Ishikawa (cell line): ENCODE data around the gene TMEM8B.
A peak's percentile ranks its signal among the peaks of the same experiment; 100 is the strongest.

Experiments
- CEBPB ChIP-seq: IDR thresholded peaks from 2 replicates; pipeline ENCODE4 v1.6.1; 2012
- EGR1 ChIP-seq: IDR thresholded peaks from 2 replicates; pipeline ENCODE4 v1.6.1; 2012
- EP300 ChIP-seq: IDR thresholded peaks from 2 replicates; pipeline ENCODE4 v1.6.1; 2012; ENCODE audit warnings: borderline replicate concordance
- FOXM1 ChIP-seq: IDR thresholded peaks from 2 replicates; pipeline ENCODE4 v1.6.1; 2012; ENCODE audit warnings: low read depth, borderline replicate concordance
- MAX ChIP-seq: IDR thresholded peaks from 2 replicates; pipeline ENCODE4 v1.6.1; 2012
- NFIC ChIP-seq: IDR thresholded peaks from 2 replicates; pipeline ENCODE4 v1.6.1; 2012
- RAD21 ChIP-seq: IDR thresholded peaks from 2 replicates; pipeline ENCODE4 v1.6.1; 2012; ENCODE audit warnings: low read depth
- REST ChIP-seq: IDR thresholded peaks from 2 replicates; pipeline ENCODE4 v1.6.1; 2012; ENCODE audit warnings: low read depth, mild to moderate bottlenecking
- TAF1 ChIP-seq: IDR thresholded peaks from 2 replicates; pipeline ENCODE4 v1.6.1; 2012; ENCODE audit warnings: low read depth, mild to moderate bottlenecking
- TEAD4 ChIP-seq: IDR thresholded peaks from 2 replicates; pipeline ENCODE4 v1.6.1; 2012
- ZBTB7A ChIP-seq: IDR thresholded peaks from 2 replicates; pipeline ENCODE4 v1.6.1; 2012; ENCODE audit warnings: low read depth
- TF ChIP-seq, protein P1 (sequence below): IDR thresholded peaks from 2 replicates; pipeline ENCODE4 v1.6.1; 2012

TMEM8B gene

GRCh38 chr9:35910613-35911359 lies 81.8 kb downstream of the TMEM8B start:
- TF ChIP-seq TAF1, result no peak
- peak; percentile 85 for TF ChIP-seq RAD21

- TF ChIP-seq EP300 (no peak), ZBTB7A (no peak), NFIC (no peak), MAX (no peak), RAD21 (no peak), EGR1 (no peak), TEAD4 (no peak), CEBPB (no peak), REST (no peak), TAF1 (no peak)
Observed at GRCh38 chr9:35911690-35912089, 82.7 kb downstream of the TMEM8B start.

- TF ChIP-seq TAF1 (no peak), ZBTB7A (peak; percentile 54; the same call in 1 of the 2 replicates)
Observed at GRCh38 chr9:35912791-35913400, 83.9 kb downstream of the TMEM8B start.

- TF ChIP-seq REST (no peak), FOXM1 (no peak), MAX (no peak), NFIC (no peak), RAD21 (no peak), EP300 (no peak)
- TF ChIP-seq, protein P1, sequence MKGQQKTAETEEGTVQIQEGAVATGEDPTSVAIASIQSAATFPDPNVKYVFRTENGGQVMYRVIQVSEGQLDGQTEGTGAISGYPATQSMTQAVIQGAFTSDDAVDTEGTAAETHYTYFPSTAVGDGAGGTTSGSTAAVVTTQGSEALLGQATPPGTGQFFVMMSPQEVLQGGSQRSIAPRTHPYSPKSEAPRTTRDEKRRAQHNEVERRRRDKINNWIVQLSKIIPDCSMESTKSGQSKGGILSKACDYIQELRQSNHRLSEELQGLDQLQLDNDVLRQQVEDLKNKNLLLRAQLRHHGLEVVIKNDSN, result no peak
Observed at GRCh38 chr9:35914301-35914807, 85.3 kb downstream of the TMEM8B start.
